Measurements from ENCODE around the gene ZBTB20.
"Not testable (repeated sequence)": the region's sequence is repeated elsewhere in the genome, so short reads cannot be mapped to it uniquely, and the experiment has no call there.

ZBTB20 gene

DNA sequence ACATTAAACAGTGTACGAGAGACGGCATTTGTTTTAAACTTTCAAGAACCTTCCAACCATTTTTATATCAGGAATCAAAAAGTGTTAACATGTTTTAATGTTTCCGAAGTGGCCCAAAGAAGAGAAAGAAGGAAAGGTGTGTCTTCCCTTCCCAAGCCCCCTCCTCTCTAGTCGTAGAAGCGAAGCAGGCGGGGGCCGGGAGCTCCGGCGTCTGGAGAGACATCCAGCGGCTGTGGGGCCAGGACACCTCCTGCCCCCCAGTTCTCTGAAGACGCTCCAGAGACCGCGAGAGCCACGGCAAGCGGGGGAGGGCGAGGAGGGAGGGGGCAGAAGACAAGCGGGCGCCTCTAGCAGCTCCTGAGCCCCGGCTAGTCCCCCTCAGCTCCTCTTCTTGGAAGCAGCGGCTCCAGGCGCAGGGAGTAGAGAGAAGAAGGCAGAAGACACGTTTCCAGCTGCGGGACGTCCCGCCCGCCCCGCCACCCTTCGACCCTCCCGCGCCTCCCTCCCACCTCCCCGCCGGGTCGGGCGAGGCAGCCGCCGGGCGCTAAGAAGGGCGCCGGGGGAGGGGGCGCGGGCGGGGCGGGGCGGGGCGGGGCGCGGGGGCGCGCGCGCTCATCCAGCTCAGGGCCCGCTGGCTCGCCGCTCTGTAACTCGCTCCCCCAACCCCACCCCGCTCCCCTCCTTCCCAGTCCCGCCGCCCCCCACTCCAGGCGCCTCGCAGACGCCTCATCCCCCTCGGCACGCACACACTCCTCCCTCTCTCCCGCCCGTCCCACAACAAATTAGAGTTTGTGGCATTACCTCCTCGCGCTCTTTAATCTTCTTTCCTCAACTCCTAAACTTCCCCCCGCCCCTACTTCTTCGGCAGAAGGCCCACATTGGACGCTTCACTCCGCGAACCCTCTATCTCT is at the start of gene ZBTB20:
Gene ZBTB20, minus strand, starts transcription at position 871 of the 911 bp plus-strand sequence.
- peak; percentile 79 for DNase-seq (ENCODE audit: low read depth)
- peak within 1 kb of the TSS; percentile 86 for H3K4me3 ChIP-seq (ENCODE audit: control insufficient read depth, low read depth, low read length)
- TF ChIP-seq, protein P1, sequence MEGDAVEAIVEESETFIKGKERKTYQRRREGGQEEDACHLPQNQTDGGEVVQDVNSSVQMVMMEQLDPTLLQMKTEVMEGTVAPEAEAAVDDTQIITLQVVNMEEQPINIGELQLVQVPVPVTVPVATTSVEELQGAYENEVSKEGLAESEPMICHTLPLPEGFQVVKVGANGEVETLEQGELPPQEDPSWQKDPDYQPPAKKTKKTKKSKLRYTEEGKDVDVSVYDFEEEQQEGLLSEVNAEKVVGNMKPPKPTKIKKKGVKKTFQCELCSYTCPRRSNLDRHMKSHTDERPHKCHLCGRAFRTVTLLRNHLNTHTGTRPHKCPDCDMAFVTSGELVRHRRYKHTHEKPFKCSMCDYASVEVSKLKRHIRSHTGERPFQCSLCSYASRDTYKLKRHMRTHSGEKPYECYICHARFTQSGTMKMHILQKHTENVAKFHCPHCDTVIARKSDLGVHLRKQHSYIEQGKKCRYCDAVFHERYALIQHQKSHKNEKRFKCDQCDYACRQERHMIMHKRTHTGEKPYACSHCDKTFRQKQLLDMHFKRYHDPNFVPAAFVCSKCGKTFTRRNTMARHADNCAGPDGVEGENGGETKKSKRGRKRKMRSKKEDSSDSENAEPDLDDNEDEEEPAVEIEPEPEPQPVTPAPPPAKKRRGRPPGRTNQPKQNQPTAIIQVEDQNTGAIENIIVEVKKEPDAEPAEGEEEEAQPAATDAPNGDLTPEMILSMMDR (conservative IDR thresholded peaks at IDR 0.05; ENCODE audit: control insufficient read depth, insufficient read depth, low read depth, low read length), result no peak

DNA sequence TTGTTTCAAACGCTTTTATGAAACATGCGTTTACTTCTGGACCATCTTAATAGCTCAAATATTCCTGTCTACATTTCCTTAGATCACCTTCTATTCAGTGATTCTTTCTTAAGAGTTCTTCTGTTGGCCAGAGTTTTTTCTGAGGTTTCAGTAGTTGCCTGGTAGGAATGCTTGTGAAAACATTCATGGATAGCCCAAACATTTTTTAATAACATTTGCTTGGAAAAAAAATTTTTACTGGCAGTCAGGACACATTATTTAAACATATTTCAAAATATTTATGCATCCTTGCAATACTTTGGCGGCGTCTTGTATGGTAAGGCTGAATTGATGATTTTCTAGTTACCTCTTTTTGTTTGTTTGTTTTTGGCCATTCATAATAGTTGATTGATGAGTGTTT is 47.4 kb upstream of the ZBTB20 start:
- TF ChIP-seq, protein P1 (conservative IDR thresholded peaks at IDR 0.05; ENCODE audit: control insufficient read depth, insufficient read depth, low read depth, low read length), result no peak
- no peak for DNase-seq (ENCODE audit: low read depth)
- H3K4me3 ChIP-seq (ENCODE audit: control insufficient read depth, low read depth, low read length), result no peak overlapping the region

DNA sequence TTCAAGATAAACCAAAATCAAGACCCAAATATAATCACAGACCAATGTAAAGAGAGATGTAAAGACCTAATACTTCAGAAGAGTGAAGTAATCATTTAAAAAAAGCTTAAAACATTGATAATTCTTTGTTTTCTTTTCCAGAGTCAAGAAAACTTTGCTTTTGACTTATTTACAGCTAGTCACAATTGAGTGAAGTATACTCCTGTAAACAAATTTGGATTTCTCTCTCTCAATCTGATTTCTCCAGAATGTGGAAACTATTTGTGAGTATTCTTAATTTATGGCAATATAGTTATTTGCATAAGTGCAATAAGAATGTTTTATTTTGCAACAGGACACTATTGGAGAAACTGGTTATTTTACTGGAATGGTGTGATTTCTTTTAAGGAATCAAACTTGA is 43.7 kb upstream of the ZBTB20 start:
- no peak overlapping the region for H3K4me3 ChIP-seq (ENCODE audit: control insufficient read depth, low read depth, low read length)
- TF ChIP-seq, protein P1 (conservative IDR thresholded peaks at IDR 0.05; ENCODE audit: control insufficient read depth, insufficient read depth, low read depth, low read length), result no peak
- DNase-seq (ENCODE audit: low read depth), result no peak

DNA sequence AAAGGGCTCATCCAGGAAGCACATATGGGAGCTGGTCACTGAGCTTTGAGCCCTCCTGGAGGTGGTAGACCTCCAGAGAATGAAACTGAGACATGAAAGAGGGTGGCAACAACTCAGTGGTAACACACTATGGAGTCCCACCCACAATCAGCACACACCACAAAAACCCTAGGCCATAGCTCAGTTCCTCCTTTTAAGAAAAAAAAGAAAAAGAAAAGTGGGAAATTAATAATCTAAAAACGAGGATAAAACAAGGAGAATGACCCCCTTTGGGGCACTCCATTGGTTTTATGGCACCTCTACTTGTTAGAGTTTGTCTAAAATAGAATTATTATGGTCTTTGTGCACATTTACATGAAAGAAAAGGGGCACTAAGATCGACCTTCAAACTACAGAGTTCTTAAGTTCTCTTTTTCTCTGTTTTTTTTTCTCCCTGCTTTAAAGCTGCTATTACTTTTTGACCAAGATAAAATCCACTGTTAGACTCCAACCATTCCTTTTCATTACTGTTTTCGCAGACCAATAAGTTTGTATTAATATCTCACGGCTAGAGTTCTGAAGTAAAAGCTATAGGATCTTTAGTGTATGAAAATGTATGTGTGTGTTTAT is 40.2 kb upstream of the ZBTB20 start:
- no peak overlapping the region for H3K4me3 ChIP-seq (ENCODE audit: control insufficient read depth, low read depth, low read length)
- no peak for DNase-seq (ENCODE audit: low read depth)
- TF ChIP-seq, protein P1 (conservative IDR thresholded peaks at IDR 0.05; ENCODE audit: control insufficient read depth, insufficient read depth, low read depth, low read length), result no peak

DNA sequence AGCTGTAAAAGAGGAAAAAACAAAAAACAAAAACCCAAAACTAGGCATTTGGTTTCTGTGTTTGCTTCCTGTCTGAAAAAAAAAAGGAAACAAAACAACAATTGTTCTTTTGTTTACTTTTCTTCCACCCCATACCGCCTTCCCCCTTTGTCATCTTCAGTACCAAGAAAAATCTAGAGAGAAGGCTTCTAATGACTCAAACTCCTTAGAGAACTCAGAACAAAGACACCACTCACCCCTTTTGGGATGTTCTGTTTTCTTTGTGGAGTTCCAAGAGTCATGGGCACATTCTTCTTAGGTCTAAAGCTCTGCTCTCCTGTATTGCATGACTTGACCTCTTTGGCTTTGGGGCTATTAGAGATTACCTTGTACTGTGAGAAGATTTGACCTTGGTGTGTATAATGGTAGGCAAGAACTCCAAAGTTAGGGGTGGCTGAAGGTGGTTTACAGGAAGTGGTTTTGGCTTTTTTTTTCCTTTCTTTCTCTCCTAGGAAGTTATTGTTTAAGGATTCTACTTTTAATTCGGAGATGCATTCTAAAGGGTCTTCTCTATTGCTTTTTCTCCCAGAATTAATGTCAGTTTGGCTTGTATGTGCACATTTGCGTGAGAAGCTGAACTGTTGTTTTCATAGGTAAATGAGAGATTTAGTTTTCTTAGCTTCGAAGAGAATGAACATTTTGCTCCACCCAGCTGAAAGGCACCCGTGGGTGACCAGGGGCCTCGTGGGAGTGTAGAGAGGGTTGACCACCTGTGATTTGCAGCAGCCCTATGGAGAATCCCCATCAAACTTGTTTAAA is 39.5 kb upstream of the ZBTB20 start:
- no peak overlapping the region for H3K4me3 ChIP-seq (ENCODE audit: control insufficient read depth, low read depth, low read length)
- DNase-seq (ENCODE audit: low read depth), result no peak
- TF ChIP-seq, protein P1 (conservative IDR thresholded peaks at IDR 0.05; ENCODE audit: control insufficient read depth, insufficient read depth, low read depth, low read length), result no peak

DNA sequence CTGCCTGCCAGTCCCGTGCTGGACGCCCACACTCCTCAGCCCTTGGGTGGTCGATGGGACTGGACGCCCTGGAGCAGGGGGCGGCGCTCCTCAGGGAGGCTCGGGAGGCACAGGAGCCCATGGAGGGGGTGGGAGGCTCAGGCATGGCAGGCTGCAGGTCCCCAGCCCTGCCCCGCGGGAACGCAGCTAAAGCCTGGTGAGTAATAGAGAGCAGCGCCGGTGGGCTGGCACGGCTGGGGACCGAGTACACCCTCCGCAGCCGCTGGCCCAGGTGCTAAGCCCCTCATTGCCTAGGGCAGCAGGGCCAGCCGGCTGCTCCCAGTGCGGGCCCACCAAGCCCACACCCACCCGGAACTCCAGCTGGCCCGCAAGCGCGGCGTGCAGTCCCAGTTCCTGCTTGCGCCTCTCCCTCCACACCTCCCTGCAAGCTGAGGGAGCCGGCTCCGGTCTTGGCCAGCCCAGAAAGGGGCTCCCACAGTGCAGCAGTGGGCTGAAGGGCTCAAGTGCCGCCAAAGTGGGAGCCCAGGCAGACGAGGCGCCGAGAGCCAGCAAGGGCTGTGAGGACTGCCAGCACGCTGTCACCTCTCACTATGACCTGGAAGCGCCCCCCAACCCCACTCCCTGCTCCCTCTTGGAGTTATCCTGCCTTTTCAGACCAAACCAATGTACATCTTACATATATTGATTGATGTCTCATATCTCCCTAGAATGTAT is 37.9 kb upstream of the ZBTB20 start:
- DNase-seq (ENCODE audit: low read depth); H3K4me3 ChIP-seq (ENCODE audit: control insufficient read depth, low read depth, low read length): not testable (repeated sequence)

DNA sequence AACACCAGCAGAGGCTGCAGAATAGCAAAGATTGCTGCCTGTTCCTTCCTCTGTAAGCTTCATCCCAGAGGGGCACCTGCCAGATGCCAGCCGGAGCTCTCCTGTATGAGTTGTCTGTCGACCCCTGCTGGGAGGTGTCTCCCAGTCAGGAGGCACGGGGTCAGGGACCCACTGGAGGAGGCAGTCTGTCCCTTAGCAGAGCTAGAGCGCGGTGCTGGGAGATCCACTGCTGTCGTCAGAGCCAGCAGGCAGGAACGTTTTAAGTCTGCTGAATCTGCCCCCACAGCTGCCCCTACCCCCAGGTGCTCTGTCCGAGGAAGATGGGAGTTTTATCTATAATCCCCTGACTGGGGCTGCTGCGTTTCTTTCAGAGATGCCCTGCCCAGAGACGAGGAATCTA is 31.8 kb upstream of the ZBTB20 start:
- not testable (repeated sequence) for H3K4me3 ChIP-seq (ENCODE audit: control insufficient read depth, low read depth, low read length); DNase-seq (ENCODE audit: low read depth)
